BLaER1 treated with 17β-estradiol and CSF1 and Interleukin-3, amounts not matched to agents 10 nM and 100 nM (cell line): ENCODE measurements around the gene BLID.

ENCODE experiments used
- H3K27ac ChIP-seq, 11 experiments: shearing (Covaris generic); formaldehyde crosslinking; 2 replicates each; pipeline ENCODE4 v1.8.1; 2022
- H3K27me3 ChIP-seq, 11 experiments: shearing (Covaris generic); formaldehyde crosslinking; 2 replicates each; pipeline ENCODE4 v1.8.1; 2022
- H3K36me3 ChIP-seq, 11 experiments: shearing (Covaris generic); formaldehyde crosslinking; 2 replicates each; pipeline ENCODE4 v1.8.1; 2022
- H3K4me1 ChIP-seq, 10 experiments: shearing (Covaris generic); formaldehyde crosslinking; 2 replicates each; pipeline ENCODE4 v1.8.1; 2022
- H3K4me2 ChIP-seq, 11 experiments: shearing (Covaris generic); formaldehyde crosslinking; 2 replicates each; pipeline ENCODE4 v1.8.1; 2022
- H3K4me3 ChIP-seq, 10 experiments: shearing (Covaris generic); formaldehyde crosslinking; 2 replicates each; pipeline ENCODE4 v1.8.1; 2022
- H3K9ac ChIP-seq, 11 experiments: shearing (Covaris generic); formaldehyde crosslinking; 2 replicates each; pipeline ENCODE4 v1.8.1; 2022
- H3K9me3 ChIP-seq, 11 experiments: shearing (Covaris generic); formaldehyde crosslinking; replicated peaks in 1 of 11; 2 replicates each; pipeline ENCODE4 v1.8.1; 2022
- H4K20me1 ChIP-seq, 11 experiments: shearing (Covaris generic); formaldehyde crosslinking; 2 replicates each; pipeline ENCODE4 v1.8.1; 2022
- Cebpa-rat ChIP-seq, 11 experiments: shearing (Covaris generic); IDR thresholded peaks; 2 replicates each; pipeline ENCODE4 v1.8.1; 2022

BLID gene

DNA sequence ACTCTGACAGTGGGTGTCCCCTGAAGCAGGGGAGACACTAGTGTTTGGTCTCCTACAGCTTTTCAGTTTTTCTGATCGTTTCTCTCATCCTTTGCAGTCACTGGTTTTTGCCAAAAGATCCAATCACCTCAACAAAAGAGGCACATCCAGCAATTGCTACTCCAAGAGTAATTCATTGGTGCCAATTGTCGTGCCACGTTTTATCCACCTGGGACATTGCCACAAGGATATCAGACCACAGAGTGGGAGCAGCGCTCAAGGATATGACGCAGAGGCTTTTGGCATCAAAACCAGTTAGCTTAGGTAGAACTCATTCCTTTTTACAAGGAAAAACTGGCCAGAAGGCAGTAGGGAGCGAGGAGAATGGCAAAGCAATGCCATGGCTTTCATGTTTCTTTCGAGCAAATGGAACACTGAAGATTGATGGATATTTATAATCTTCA lies 40.9 kb upstream of the BLID start:
- no peak for TF ChIP-seq Cebpa-rat (IDR thresholded peaks at IDR 0.05)
- no peaks in the 10 kb centered on the region for H3K9me3 ChIP-seq
- no peak overlapping the region for H3K4me3 ChIP-seq
- H3K27me3 ChIP-seq: no peaks in the 10 kb centered on the region
- no peaks in the 10 kb centered on the region for H3K36me3 ChIP-seq
- no peak overlapping the region for H3K9ac ChIP-seq
- H4K20me1 ChIP-seq: no peaks in the 10 kb centered on the region
- no peak overlapping the region for H3K27ac ChIP-seq
- peak overlapping the region in 1 of 11 experiments; percentile 4; a peak in 1 of 22 replicates for H3K4me2 ChIP-seq
- H3K4me1 ChIP-seq: peaks cover 0 to 13% (median 9%) of the 10 kb centered on the region in 10 experiments; a peak in 14 of 20 replicates

DNA sequence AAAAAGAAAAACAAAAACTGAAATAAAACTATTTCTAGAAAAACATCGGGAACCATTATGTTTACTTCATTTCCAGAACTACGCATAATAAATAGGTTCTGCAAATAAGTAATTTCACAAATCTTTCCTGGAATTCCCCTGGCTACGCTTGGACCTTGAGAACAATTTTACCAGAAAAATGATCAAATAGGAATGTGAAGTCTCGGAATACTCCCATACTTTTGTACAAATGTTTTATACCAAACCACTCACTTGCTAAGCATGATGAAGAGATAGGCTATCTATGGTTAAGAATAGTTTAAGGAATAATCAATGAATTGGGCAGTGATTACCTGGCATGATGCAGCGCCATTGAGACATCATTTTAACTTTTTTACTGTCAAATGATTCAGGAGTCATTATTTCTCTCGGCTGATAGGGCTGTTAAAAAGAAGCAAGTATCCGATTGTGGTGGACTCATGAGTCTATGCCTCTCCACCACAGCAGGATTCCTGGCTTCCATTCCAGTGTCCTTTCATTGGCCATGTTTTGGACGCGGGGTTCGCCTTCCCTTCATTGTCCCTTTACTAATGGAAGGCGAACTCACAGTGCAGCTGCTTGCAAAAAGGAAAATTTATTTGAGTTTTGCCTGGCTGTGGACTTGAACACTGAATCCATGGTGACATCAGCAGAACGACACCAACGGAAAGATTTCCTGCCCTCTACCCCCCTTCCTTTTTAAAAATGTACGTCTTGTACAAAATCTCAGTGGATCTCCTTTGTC lies 39.9 kb upstream of the BLID start:
- no peak overlapping the region for H3K9ac ChIP-seq
- peaks cover 0 to 13% (median 9%) of the 10 kb centered on the region in 10 experiments; a peak in 14 of 20 replicates for H3K4me1 ChIP-seq
- TF ChIP-seq Cebpa-rat (IDR thresholded peaks at IDR 0.05): no peak
- no peak overlapping the region for H3K27ac ChIP-seq
- H4K20me1 ChIP-seq: no peaks in the 10 kb centered on the region
- no peak overlapping the region for H3K4me3 ChIP-seq
- no peak overlapping the region for H3K4me2 ChIP-seq
- H3K36me3 ChIP-seq: no peaks in the 10 kb centered on the region
- H3K27me3 ChIP-seq: no peaks in the 10 kb centered on the region
- no peaks in the 10 kb centered on the region for H3K9me3 ChIP-seq

DNA sequence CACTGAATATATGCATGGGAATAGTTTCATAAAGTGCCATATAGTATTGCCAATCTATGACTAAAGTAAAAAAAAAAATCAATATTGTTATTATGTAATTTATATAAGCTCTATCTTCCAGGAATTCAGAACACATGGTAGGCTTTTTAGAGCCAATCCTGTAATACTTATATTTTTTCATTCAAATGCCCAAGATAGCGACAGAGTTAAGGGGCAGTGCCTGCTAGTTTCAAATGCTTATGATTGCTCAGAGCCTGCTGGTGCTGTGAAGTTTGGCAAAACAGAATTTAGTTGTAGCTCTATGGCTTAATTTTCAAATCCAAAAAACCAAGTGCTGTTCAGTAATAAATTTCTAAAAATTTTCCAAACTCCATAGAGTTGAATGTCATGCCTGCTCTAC lies 39.0 kb upstream of the BLID start:
- no peak for TF ChIP-seq Cebpa-rat (IDR thresholded peaks at IDR 0.05)
- no peaks in the 10 kb centered on the region for H3K27me3 ChIP-seq
- H3K9me3 ChIP-seq: no peaks in the 10 kb centered on the region
- no peak overlapping the region for H3K4me2 ChIP-seq
- H3K9ac ChIP-seq: no peak overlapping the region
- no peak overlapping the region for H3K27ac ChIP-seq
- no peaks in the 10 kb centered on the region for H4K20me1 ChIP-seq
- peaks cover 0 to 13% (median 9%) of the 10 kb centered on the region in 10 experiments; a peak in 14 of 20 replicates for H3K4me1 ChIP-seq
- no peaks in the 10 kb centered on the region for H3K36me3 ChIP-seq
- no peak overlapping the region for H3K4me3 ChIP-seq

DNA sequence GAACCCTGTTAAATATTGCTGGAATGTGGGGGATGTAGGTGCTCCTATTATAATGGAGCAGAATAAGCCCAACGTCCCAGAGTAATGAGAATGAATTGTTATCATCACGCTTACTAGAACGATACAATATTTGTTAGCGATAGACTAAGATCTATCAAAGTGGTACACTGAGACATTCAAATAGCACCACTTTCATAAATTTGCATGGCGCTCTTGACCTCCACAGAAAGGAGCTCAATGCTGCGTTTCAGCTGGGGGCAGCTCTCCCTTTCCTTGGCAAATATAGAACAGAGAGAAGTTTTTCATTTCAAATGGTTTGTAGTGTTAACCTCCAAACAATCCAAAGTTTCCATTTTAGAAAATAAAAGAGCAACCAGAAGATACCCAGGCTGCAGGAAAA lies 38.2 kb upstream of the BLID start:
- Histone ChIP-seq H3K27ac (no peak overlapping the region), H3K4me2 (no peak overlapping the region), H3K36me3 (no peaks in the 10 kb centered on the region), H3K27me3 (no peaks in the 10 kb centered on the region), H3K4me1 (peaks cover 0 to 9% (median 7%) of the 10 kb centered on the region in 10 experiments; a peak in 14 of 20 replicates), H3K4me3 (no peak overlapping the region), H4K20me1 (no peaks in the 10 kb centered on the region), H3K9me3 (no peaks in the 10 kb centered on the region), H3K9ac (no peak overlapping the region)
- TF ChIP-seq Cebpa-rat (IDR thresholded peaks at IDR 0.05): no peak

DNA sequence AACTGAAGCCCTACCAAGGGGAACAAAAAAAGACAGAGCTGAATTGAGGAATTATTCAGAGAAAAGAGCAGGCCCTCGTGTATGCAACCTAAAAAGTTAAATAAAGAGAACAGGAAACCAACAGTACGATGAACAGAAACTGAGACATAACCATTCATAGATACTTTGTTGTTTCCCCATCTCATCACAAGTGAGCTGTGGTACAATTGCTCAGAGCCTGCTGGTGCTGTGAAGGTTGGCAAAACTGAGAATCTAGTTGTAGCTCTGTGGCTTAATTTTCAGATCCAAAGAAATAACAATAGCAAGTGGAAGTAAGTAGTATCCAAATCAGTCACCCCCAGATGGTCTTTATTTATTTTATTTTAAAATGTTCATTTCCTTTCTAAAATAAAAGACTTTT lies 37.7 kb upstream of the BLID start:
- Histone ChIP-seq H3K4me2 (0 out of 22 replicates have a peak overlapping the region, but pooled peaks of 1 of the 11 experiments have one; percentile 1), H3K4me3 (no peak overlapping the region), H3K36me3 (no peaks in the 10 kb centered on the region), H3K27ac (no peak overlapping the region), H3K4me1 (peaks cover 0 to 4% (median 2%) of the 10 kb centered on the region in 10 experiments; a peak in 12 of 20 replicates), H3K9me3 (no peaks in the 10 kb centered on the region), H4K20me1 (no peaks in the 10 kb centered on the region), H3K27me3 (no peaks in the 10 kb centered on the region), H3K9ac (no peak overlapping the region)
- TF ChIP-seq Cebpa-rat (IDR thresholded peaks at IDR 0.05): no peak

DNA sequence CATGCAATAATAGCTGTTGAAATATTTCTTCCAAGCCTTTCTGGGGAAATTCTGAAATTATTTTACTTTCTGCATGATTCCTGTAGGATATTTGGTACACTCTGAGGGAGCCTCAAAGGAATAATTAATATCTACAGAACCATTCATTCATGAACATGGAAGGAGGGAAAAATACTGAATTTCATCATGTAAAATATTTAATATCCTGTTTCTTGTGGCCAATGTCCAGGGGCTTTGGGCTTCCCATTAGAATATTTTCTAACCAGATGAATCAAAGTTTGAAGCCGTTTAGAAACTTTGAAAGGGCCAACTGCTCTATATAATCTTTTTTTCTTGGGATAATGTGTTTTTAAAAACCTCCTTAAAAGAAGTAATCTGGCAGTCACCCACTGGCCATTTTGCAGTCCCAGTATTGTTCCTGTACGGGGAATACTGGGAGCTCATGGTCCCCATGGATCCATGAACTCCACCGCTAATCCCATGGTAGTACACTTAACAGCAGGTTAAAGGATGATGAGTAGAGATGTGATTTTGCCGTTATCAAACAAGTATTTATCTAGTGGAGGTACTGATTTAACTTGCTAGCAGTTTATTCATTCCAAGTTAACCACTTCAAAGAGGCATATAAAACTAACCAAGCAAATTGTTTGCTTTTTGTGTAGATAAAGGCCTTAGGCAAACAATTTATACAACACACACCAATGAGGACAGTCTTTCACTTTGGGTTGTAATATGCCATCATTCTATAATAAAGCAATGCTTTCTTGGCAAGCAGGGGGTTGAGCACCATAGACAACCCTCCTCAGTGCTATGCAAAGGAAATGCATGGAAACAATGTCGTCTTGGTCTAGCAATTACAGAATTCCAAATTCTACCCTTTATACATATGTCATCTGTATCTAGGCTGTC lies 34.5 kb upstream of the BLID start:
- Histone ChIP-seq H3K4me1 (no peaks in the 10 kb centered on the region), H3K36me3 (no peaks in the 10 kb centered on the region), H3K27ac (no peak overlapping the region), H3K27me3 (no peaks in the 10 kb centered on the region), H3K4me2 (no peak overlapping the region), H3K9ac (no peak overlapping the region), H3K4me3 (no peak overlapping the region), H3K9me3 (no peaks in the 10 kb centered on the region), H4K20me1 (no peaks in the 10 kb centered on the region)
- no peak for TF ChIP-seq Cebpa-rat (IDR thresholded peaks at IDR 0.05)

DNA sequence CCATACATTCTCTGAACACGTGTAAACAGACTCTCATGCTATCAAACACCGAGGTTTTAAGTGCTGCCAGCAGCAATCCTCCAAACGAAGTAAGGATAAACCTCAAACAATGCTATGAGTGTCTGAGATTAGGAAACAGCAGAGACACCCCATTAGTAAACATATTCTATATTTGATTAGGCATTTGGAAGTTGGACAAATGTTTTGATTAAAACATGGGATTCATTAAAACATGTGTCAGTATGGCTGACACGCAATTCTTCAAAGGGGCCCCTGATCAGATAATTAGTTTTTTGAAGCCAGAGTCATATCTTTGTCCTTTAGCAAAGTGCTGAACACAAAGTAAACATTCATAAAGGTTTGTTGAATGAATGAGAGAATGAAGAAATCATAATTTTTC lies 33.2 kb upstream of the BLID start:
- no peaks in the 10 kb centered on the region for H3K4me1 ChIP-seq
- H3K27ac ChIP-seq: no peak overlapping the region
- no peaks in the 10 kb centered on the region for H4K20me1 ChIP-seq
- H3K4me2 ChIP-seq: no peak overlapping the region
- no peaks in the 10 kb centered on the region for H3K36me3 ChIP-seq
- no peak for TF ChIP-seq Cebpa-rat (IDR thresholded peaks at IDR 0.05)
- no peaks in the 10 kb centered on the region for H3K9me3 ChIP-seq
- H3K27me3 ChIP-seq: no peaks in the 10 kb centered on the region
- no peak overlapping the region for H3K4me3 ChIP-seq
- H3K9ac ChIP-seq: no peak overlapping the region

DNA sequence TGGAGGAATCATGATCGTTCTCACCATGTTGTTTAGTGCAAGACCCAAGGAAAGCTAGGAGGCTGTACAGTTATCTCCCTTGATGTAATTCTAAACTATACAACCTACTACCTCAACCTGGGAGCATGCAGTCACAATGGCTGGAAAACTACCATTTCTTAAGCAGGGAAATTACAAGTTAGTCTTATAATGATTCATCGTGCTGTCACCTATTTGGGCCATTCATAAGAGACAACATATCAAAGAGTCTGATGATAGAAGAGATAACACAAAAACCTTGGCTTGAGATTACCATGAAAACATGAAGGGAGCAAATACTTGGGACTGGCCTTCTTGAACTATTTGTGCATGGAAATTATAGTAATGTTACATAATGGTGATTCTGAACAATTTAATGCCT lies 30.5 kb upstream of the BLID start:
- H3K27me3 ChIP-seq: no peaks in the 10 kb centered on the region
- H3K36me3 ChIP-seq: no peaks in the 10 kb centered on the region
- no peak for TF ChIP-seq Cebpa-rat (IDR thresholded peaks at IDR 0.05)
- no peak overlapping the region for H3K9ac ChIP-seq
- H3K9me3 ChIP-seq: no peaks in the 10 kb centered on the region
- H3K4me1 ChIP-seq: no peaks in the 10 kb centered on the region
- no peak overlapping the region for H3K4me2 ChIP-seq
- no peaks in the 10 kb centered on the region for H4K20me1 ChIP-seq
- H3K4me3 ChIP-seq: no peak overlapping the region
- H3K27ac ChIP-seq: no peak overlapping the region

DNA sequence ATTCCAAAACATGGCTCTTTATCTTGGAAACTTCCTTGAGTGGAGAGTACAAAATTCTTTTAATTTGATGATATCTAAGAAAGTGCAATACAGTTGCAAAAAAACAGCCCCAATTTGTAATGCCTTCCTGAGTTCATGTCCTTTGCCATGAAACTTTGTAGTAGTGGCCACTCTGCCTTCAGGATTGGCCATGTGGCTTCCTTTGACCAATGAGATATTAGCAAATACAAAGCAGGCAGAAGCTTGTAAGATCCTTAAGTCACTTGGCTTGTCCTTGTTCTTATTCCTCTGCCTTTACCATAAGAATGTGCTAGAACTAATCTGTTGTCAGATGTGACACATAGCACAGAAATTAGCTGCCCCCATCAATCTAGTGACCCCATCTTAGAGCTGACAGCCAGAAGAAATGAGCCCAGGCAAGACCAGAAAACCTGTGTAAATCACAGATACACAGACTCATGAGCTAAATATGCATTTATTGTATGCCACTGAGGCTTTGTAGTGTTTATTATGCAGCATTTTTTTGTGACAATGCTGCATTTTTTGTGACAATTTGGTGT lies 29.8 kb upstream of the BLID start:
- H3K4me2 ChIP-seq: no peak overlapping the region
- no peak for TF ChIP-seq Cebpa-rat (IDR thresholded peaks at IDR 0.05)
- no peaks in the 10 kb centered on the region for H3K27me3 ChIP-seq
- no peaks in the 10 kb centered on the region for H3K36me3 ChIP-seq
- H3K9ac ChIP-seq: no peak overlapping the region
- no peaks in the 10 kb centered on the region for H3K4me1 ChIP-seq
- no peaks in the 10 kb centered on the region for H3K9me3 ChIP-seq
- H3K27ac ChIP-seq: no peak overlapping the region
- H4K20me1 ChIP-seq: no peaks in the 10 kb centered on the region
- no peak overlapping the region for H3K4me3 ChIP-seq
